GM18517 (cell line): ENCODE measurements around the gene LCE1E.

ENCODE experiments used
- ATAC-seq: cut with Tn5 transposase; IDR thresholded peaks from one replicate; pipeline ENCODE4 v1.9.1; 2021; ENCODE audit warnings: mild to moderate bottlenecking, moderate library complexity; ENCODE audit not compliant: unreplicated experiment

LCE1E gene

GRCh38 chr1:152786077-152786476 is at the start of gene LCE1E:
Gene LCE1E, plus strand, starts transcription at chr1:152786257. Its CDS starts 1,043 bp downstream, at chr1:152787300.
- no peak for ATAC-seq

DNA sequence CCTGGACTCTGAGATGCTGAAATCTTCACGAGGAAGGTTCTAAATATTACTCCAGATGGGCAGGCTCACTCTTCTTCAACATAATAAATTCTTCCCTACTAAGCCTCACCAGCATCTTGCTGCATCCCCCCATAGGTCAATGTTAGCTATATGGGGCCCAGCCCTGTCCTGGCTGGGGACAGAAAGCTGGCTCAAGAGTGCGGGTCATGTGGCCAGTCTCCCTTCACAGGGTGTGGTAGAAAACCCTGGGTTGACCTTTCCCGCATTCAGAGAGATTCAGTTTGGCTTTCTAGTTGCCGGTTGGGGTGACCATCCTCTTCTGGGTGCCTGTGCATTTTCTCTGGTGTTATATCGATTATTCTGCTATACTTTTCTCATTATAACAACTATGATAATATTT is 48.1 kb upstream of the LCE1E start:
- ATAC-seq = no peak

DNA sequence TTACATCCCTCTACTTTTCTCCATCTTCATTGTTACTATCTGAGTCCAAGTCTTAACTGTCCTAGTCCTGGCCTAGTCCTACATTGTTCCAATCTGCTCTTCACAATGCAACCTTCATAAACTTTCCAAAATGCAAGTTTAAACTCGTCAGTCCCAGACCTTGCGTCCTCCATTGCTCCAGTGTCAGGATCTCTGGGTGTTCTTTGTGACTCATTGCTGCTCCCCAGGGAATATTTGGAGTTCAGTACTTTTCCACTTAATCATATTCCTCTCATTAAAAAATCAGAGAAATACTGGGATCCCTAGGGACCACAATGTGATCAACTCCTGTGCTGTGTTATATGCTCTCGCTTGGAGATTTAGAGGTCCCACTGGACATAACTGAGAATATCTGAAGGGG is 46.2 kb upstream of the LCE1E start:
- no peak for ATAC-seq

DNA sequence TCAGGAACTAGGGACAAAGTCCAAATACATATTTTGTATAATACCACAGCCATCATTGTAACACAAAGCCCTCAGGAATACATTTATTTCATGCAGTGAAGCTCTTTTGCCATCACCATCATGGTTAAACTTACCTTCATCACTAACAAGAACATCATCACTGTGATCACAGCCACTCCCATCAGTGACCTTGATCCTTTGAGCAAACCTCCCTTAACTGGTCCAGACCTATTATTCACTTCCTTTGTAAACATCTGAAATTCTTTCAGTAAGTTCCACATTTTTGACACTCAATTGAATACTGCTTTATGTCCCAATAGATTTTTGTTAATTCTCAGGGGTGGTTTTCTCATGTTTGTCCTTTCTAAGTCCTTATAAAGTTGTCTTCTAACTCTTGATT is 44.4 kb upstream of the LCE1E start:
- no peak for ATAC-seq

- ATAC-seq = no peak
Observed at GRCh38 chr1:152743371-152744145, 42.5 kb upstream of the LCE1E start.

GRCh38 chr1:152745289-152745704 is 40.8 kb upstream of the LCE1E start:
- no peak for ATAC-seq

GRCh38 chr1:152745765-152746444 is 40.2 kb upstream of the LCE1E start:
- ATAC-seq = no peak

GRCh38 chr1:152747831-152748230 is 38.2 kb upstream of the LCE1E start:
- ATAC-seq = no peak

DNA sequence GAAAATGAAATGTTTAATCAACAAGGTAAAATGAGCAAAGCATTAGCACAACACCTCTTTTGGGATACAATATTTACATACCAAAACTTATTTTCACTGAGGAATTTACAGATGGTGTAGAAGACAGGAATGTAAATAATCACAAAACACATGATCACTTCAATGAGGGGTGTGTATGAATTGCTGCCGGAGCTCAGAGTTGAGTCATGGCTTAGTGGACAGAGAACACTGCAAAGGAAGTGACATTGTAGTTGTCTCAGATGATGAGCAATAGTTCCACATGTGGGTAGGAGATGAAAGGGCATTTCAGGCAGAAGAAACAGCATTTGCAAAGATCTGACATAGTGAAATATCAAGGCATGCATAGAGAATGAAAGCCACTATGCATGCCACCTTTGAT is 33.8 kb upstream of the LCE1E start:
- ATAC-seq = no peak

- ATAC-seq = no peak
Observed at GRCh38 chr1:152753586-152753985, 32.5 kb upstream of the LCE1E start.

DNA sequence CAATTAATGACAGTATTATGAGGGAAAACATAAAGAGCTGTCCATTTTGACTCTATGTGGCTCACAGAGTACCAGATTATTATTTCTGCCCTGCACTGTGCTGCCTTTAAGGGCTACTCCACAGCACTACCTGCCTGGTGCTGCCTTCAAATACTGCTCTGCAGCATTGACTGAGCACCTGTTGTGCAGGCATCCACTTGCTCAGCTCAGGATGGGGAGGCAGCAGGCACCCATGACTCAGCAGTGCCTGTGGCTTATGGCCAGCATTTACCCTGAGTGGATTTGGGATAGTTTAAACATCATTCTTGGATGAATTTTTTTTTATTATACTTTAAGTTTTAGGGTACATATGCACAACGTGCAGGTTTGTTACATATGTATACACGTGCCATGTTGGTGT is 29.2 kb upstream of the LCE1E start:
- ATAC-seq = no peak

DNA sequence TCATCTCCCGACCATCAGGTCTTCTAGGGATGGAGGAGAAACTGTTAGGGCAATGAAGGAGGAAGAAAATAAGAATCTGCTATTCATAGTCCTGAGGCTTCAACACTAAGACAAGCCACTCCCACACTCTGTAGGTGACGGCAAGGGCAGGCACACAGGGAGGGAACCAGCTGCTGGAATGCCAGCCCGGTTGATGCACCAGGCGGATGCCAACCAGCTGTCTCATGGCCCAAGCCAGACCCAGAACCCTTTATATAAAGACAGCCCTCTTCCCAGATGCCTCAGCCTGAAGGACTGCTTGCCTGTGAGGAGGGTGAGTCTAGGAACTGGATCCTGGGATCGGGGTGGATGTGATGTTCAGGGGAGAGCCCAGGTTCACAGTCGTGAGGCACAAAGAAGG is 28.3 kb upstream of the LCE1E start, which contains the start of gene KPRP:
KPRP (plus strand) TSS at position 279 of the 400 bp plus-strand sequence. CDS start 1,564 bp downstream, outside the sequence.
- no peak for ATAC-seq

GRCh38 chr1:152758636-152759035 is 27.4 kb upstream of the LCE1E start:
- no peak for ATAC-seq

- ATAC-seq = no peak
Observed at GRCh38 chr1:152759453-152760173, 26.4 kb upstream of the LCE1E start.

DNA sequence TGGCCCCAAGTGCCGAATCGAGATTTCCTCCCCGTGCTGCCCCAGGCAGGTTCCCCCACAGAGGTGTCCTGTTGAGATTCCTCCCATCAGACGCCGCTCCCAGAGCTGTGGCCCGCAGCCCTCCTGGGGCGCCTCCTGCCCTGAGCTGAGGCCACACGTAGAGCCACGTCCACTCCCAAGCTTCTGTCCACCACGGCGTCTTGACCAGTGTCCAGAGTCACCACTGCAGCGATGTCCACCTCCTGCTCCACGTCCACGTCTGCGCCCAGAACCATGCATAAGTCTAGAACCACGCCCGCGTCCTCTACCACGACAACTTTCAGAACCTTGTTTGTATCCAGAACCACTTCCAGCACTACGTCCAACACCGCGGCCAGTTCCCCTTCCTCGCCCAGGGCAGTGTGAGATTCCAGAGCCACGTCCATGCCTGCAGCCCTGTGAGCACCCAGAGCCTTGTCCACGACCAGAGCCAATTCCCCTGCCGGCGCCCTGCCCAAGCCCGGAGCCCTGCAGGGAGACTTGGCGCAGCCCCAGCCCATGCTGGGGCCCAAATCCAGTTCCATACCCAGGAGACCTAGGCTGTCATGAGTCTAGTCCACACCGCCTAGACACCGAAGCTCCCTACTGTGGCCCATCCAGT is 25.4 kb upstream of the LCE1E start:
- ATAC-seq = no peak

DNA sequence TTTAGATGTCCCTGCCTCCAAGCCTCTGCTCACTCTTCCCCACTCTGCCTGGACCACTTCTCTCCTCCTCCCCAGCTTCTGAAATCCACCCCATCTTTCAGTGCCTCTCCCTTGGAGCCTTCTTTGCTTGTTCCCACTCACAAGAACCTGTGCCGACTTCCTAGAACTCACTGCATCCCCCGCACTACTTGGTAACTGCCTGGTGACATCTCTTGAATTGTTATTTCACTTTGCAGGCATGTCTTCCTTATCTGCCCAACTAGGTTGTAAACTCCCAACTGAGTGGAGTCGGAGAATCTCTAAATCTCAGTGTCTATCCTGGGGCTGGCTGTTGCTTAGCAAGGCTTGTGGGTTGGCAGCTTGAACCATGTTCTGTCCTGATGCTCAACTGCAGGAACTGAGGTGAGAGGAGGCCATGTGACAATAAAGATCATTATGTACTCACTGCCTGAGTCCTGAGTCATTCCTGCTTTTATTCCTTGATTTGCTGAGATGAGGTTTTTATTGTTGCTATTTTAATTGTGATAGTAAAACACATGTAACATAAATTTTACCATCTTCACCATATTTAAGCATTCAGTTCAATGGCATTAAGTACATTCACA is 24.3 kb upstream of the LCE1E start:
- no peak for ATAC-seq

- ATAC-seq = no peak
Observed at GRCh38 chr1:152768847-152769533, 17.1 kb upstream of the LCE1E start.

GRCh38 chr1:152770411-152770810 is 15.6 kb upstream of the LCE1E start:
- no peak for ATAC-seq

DNA sequence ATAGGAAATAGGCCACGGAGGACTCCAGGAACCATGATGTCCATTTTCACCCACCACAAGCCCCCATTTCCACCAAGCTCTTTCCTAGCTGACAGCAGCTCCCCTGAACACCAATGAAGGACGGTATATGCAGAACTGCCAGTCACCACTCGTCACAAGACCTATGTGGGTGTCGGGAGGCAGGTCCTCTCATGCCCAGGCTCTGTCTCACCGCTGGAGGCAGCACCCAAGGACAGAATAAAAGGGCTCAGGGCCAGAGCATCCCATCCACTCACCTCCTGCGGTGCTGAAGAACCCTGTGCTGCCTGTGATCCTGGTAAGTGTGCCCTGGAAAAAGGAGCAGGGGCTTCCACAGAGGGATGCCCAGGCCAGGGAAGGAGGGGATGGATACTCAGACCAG is 11.2 kb upstream of the LCE1E start, which contains the start of gene LCE1F:
LCE1F (plus strand) TSS at position 266 of the 400 bp plus-strand sequence. CDS start 1,232 bp downstream, outside the sequence.
- ATAC-seq = no peak

- no peak for ATAC-seq
Observed at GRCh38 chr1:152776361-152776760, 9.7 kb upstream of the LCE1E start.
